ENCODE measurements around the gene DLG2. TPM values are rescaled to one million over a fixed set of nuclear protein-coding genes. Genes with fewer than 3 reads are reported as not detected.

The DLG2 gene
- total RNA-seq, 1 donor from 2014 or later = 7.2 TPM

- Histone ChIP-seq H3K36me3 (no peaks in the 10 kb centered on the region), H3K27me3 (ENCODE audit: low read depth) (no peaks in the 10 kb centered on the region), H3K4me3 (no peak overlapping the region), H3K4me1 (no peaks in the 10 kb centered on the region), H3K9me3 (no peaks in the 10 kb centered on the region), H3K27ac (no peak overlapping the region)
- intact Hi-C loops (cut with DNase I) = no loop called here
- ATAC-seq = peak; percentile 67 to 83
- TF ChIP-seq CTCF (IDR thresholded peaks at IDR 0.05) = no peak
- no peak for DNase-seq
Observed at GRCh38 chr11:84129961-84130576, 1497.1 kb downstream of the DLG2 start.

- TF ChIP-seq CTCF (IDR thresholded peaks at IDR 0.05) = no peak
Observed at GRCh38 chr11:84128840-84129239, 1498.3 kb downstream of the DLG2 start.

GRCh38 chr11:84117394-84117793, 1509.8 kb downstream of the DLG2 start:
- intact Hi-C loops (cut with DNase I) = no loop called here

More at GRCh38 chr11:84128840-84129239, 1498.3 kb downstream of the DLG2 start:
- Histone ChIP-seq H3K9me3 (no peaks in the 10 kb centered on the region), H3K27ac (no peak overlapping the region), H3K4me3 (no peak overlapping the region), H3K4me1 (no peaks in the 10 kb centered on the region), H3K36me3 (no peaks in the 10 kb centered on the region), H3K27me3 (ENCODE audit: low read depth) (no peaks in the 10 kb centered on the region)
- DNase-seq (no peak), ATAC-seq (no peak)
- intact Hi-C loops (cut with DNase I) = no loop called here

GRCh38 chr11:84106541-84106940, 1520.6 kb downstream of the DLG2 start:
- Histone ChIP-seq H3K27ac (no peak overlapping the region), H3K36me3 (no peaks in the 10 kb centered on the region), H3K9me3 (no peaks in the 10 kb centered on the region), H3K4me1 (no peaks in the 10 kb centered on the region), H3K27me3 (ENCODE audit: low read depth) (no peaks in the 10 kb centered on the region), H3K4me3 (no peak overlapping the region)
- intact Hi-C loops (cut with DNase I) = no loop called here
- DNase-seq = no peak
- no peak for TF ChIP-seq CTCF (IDR thresholded peaks at IDR 0.05)
- ATAC-seq = no peak

More at GRCh38 chr11:84117394-84117793, 1509.8 kb downstream of the DLG2 start:
- no peak for TF ChIP-seq CTCF (IDR thresholded peaks at IDR 0.05)
- H3K4me1 ChIP-seq = no peaks in the 10 kb centered on the region
- no peak overlapping the region for H3K27ac ChIP-seq
- peaks cover 5% of the 10 kb centered on the region for H3K9me3 ChIP-seq
- no peak overlapping the region for H3K4me3 ChIP-seq
- ATAC-seq = no peak
- no peak for DNase-seq
- H3K36me3 ChIP-seq = no peaks in the 10 kb centered on the region
- H3K27me3 ChIP-seq (ENCODE audit: low read depth) = no peaks in the 10 kb centered on the region

GRCh38 chr11:84105148-84105547, 1522.0 kb downstream of the DLG2 start:
- H3K4me3 ChIP-seq = no peak overlapping the region
- intact Hi-C loops (cut with DNase I) = no loop called here
- H3K27ac ChIP-seq = no peak overlapping the region
- H3K36me3 ChIP-seq = no peaks in the 10 kb centered on the region
- no peak for TF ChIP-seq CTCF (IDR thresholded peaks at IDR 0.05)
- ATAC-seq (no peak), DNase-seq (no peak)
- no peaks in the 10 kb centered on the region for H3K9me3 ChIP-seq
- H3K27me3 ChIP-seq (ENCODE audit: low read depth) = no peaks in the 10 kb centered on the region
- H3K4me1 ChIP-seq = no peaks in the 10 kb centered on the region
